K562 (cell line): ENCODE results near the gene ROR2. TPM values are rescaled to one million over a fixed set of nuclear protein-coding genes. Genes with fewer than 3 reads are reported as not detected.
"Not testable (repeated sequence)": the region's sequence is repeated elsewhere in the genome, so short reads cannot be mapped to it uniquely, and the experiment has no call there.

Experiments
- ATAC-seq: fragments of 200-7000 bp; cut with Tn5 transposase; 3 replicates; pipeline ENCODE4 v1.9.1; 2020; ENCODE audit warnings: moderate library complexity
- BruUV-seq: library from RNA; stranded (reverse); fragments of 400-500 nt; replicated peaks from 2 replicates; lab custom pipeline; 2021; lab: Mats Ljungman, UMichigan
- CTCF ChIA-PET: fragments of 300-600 bp; formaldehyde crosslinking; extraction: SDS; loops from one replicate; lab custom pipeline; 2021; ENCODE audit warnings: low intra/inter-chr PET ratio; lab: Yijun Ruan, JAX
- POLR2A ChIA-PET: fragments of 300-600, 350-650 bp; sonication (Branson Sonifier 250); formaldehyde crosslinking; extraction: SDS; loops from one replicate; lab custom pipeline; 2021; ENCODE audit warnings: antibody characterized with exemption, inconsistent platforms; lab: Yijun Ruan, JAX
- DNase-seq, 4 experiments: peaks; one replicate each; pipeline versions ENCODE4 v3.0.0 to v3.0.0-alpha.2; 2011 to 2018; ENCODE audit warnings: low spot score in 3 of 4, mixed read lengths in 3 of 4; ENCODE audit errors: extremely low read depth in 1 of 4
- FAIRE-seq: peaks from 2 replicates; lab custom pipeline; 2011; peaks lifted over from hg19 to GRCh38; lab: Jason Lieb, UNC
- H2AFZ ChIP-seq: 2 replicates; pipeline ENCODE4 v1.6.0; 2011; ENCODE audit warnings: low read depth, low read length, control low read depth, inconsistent platforms
- H3K27ac ChIP-seq: fragments of 200-600 bp; 3 replicates; pipeline ENCODE4 v1.8.0; 2011; ENCODE audit warnings: low read depth, mild to moderate bottlenecking, control low read depth, inconsistent platforms, low read length, moderate library complexity, mixed read lengths; ENCODE audit errors: extremely low read depth
- H3K27me3 ChIP-seq, 2 experiments: fragments of 300-600 bp in 1 of 2; 2 replicates in 1 of 2; 3 replicates in 1 of 2; pipeline versions ENCODE4 v1.6.0 to v1.8.0; 2011; ENCODE audit warnings: inconsistent platforms in 2 of 2, low read length in 2 of 2, mild to moderate bottlenecking in 1 of 2, mixed read lengths in 1 of 2, moderate library complexity in 1 of 2; ENCODE audit not compliant: control insufficient read depth in 2 of 2, insufficient read depth in 2 of 2
- H3K36me3 ChIP-seq: fragments of 300-600 bp; 3 replicates; pipeline ENCODE4 v1.8.0; 2011; ENCODE audit warnings: mild to moderate bottlenecking, low read length, inconsistent platforms; ENCODE audit not compliant: control insufficient read depth, insufficient read depth
- H3K4me1 ChIP-seq, 2 experiments: fragments of 200-600 bp in 1 of 2; replicated peaks in 1 of 2; 2 replicates in 1 of 2; 3 replicates in 1 of 2; pipeline versions ENCODE4 v1.5.1 to v1.8.0; 2011; ENCODE audit warnings: inconsistent platforms in 2 of 2, low read length in 2 of 2, mild to moderate bottlenecking in 1 of 2, mixed read lengths in 1 of 2, moderate library complexity in 1 of 2; ENCODE audit not compliant: control insufficient read depth in 2 of 2, insufficient read depth in 2 of 2
- H3K4me2 ChIP-seq: 2 replicates; pipeline ENCODE4 v1.6.1; 2011; ENCODE audit warnings: low read length, control low read depth, inconsistent platforms, mixed read lengths; ENCODE audit not compliant: insufficient read depth
- H3K4me3 ChIP-seq: fragments of 200-600 bp; sonication (generic), shearing (Covaris generic); 2 replicates; pipeline ENCODE4 v1.5.1; 2016; ENCODE audit warnings: control low read depth, inconsistent platforms
- H3K79me2 ChIP-seq: fragments of 200-600 bp; 3 replicates; pipeline ENCODE4 v1.8.0; 2011; ENCODE audit warnings: low read length, inconsistent platforms; ENCODE audit not compliant: control insufficient read depth, insufficient read depth
- H3K9ac ChIP-seq, 2 experiments: 2 replicates each; pipeline versions ENCODE4 v1.6.0 to v1.6.1; 2011; ENCODE audit warnings: low read depth in 2 of 2, low read length in 2 of 2, control low read depth in 1 of 2, inconsistent platforms in 1 of 2, mild to moderate bottlenecking in 1 of 2, mixed read lengths in 1 of 2; ENCODE audit not compliant: insufficient read depth in 1 of 2
- H3K9me1 ChIP-seq: one replicate; pipeline ENCODE4 v1.6.0; 2011; ENCODE audit warnings: inconsistent platforms, mild to moderate bottlenecking, low read length, moderate library complexity; ENCODE audit not compliant: control insufficient read depth, insufficient read depth
- H3K9me3 ChIP-seq: replicated peaks from 2 replicates; pipeline ENCODE4 v1.5.1; 2011; ENCODE audit warnings: low read depth, low read length, inconsistent platforms; ENCODE audit not compliant: control insufficient read depth, insufficient read depth
- H4K20me1 ChIP-seq: replicated peaks from 2 replicates; pipeline ENCODE4 v1.6.1; 2011; ENCODE audit warnings: low read length, inconsistent platforms, mixed read lengths; ENCODE audit not compliant: control insufficient read depth, insufficient read depth
- BCOR ChIP-seq: fragments of 450-650 bp; IDR thresholded peaks from 2 replicates; pipeline ENCODE4 v1.6.1; 2016
- JUN ChIP-seq, 2 experiments: sonication (generic) in 1 of 2; formaldehyde crosslinking in 1 of 2; IDR thresholded peaks; 2 replicates each; pipeline versions ENCODE4 v1.6.1 to v1.8.0; 2012 to 2022; ENCODE audit warnings: borderline replicate concordance in 2 of 2, mild to moderate bottlenecking in 2 of 2, improper control_type of control experiment in 1 of 2, low read depth in 1 of 2, low read length in 1 of 2, missing genetic modification reagents in 1 of 2
- KDM1A ChIP-seq, 2 experiments: fragments of 450-650 bp; IDR thresholded peaks; 2 replicates each; pipeline ENCODE4 v1.6.1; 2016; ENCODE audit warnings: mild to moderate bottlenecking in 2 of 2
- RBM25 ChIP-seq: fragments of 200-400 bp; formaldehyde crosslinking; IDR thresholded peaks from 2 replicates; pipeline ENCODE4 v1.6.1; 2018; ENCODE audit warnings: low read length, low read depth, moderate library complexity; ENCODE audit not compliant: severe bottlenecking
- ZNF134 ChIP-seq: fragments of 250-450 bp; sonication (Bioruptor Pico); conservative IDR thresholded peaks from 2 replicates; pipeline ENCODE4 v1.4.0; 2020
- WGBS: fragments of 100-300 bp; shearing (Covaris generic); methylation state at CpG from one replicate; pipeline ENCODE4 v1.1.6; 2016; ENCODE audit warnings: low coverage, mixed read lengths; ENCODE audit not compliant: insufficient coverage; ENCODE audit errors: missing lambda C conversion rate; 5-methylcytosine and 5-hydroxymethylcytosine counted together
- in situ Hi-C: fragments of 300-500 bp; cut with MboI; formaldehyde crosslinking; loops from 4 replicates; pipeline ENCODE4 v1.15.0; 2018; ENCODE audit warnings: inconsistent platforms, mixed read lengths
- intact Hi-C: fragments of 100-400 bp; cut with micrococcal nuclease; formaldehyde crosslinking; loops from 2 replicates; pipeline ENCODE4 v1.14.2; 2022
- polyA plus RNA-seq, 8 experiments: library from polyadenylated mRNA; depleted of rRNA in 4 of 8; stranded (reverse) in 5 of 8; unstranded in 3 of 8; fragments of >200 nt; fragmentation: Nextera tagmentation in 2 of 8; fragmentation: Illumina TruSeq in 1 of 8; extraction: Ambion mirVana in 2 of 8; extraction: Trizol in 1 of 8; gene quantifications; 2 replicates each; pipeline versions ENCODE4 v1.2.1 to v1.2.3, GENCODE V29; 2011 to 2014; ENCODE audit warnings: inconsistent platforms in 1 of 8, missing spikeins in 1 of 8
- total RNA-seq, 7 experiments: library from RNA; depleted of rRNA in 6 of 7; stranded (reverse); fragments of >200 nt in 6 of 7; fragmentation: Illumina TruSeq in 2 of 7; extraction: Trizol in 2 of 7; gene quantifications; 2 replicates each; pipeline versions ENCODE4 v1.2.1 to v1.2.3, GENCODE V29; 2011 to 2021; ENCODE audit warnings: low replicate concordance in 1 of 7
- TF ChIP-seq, protein P1 (sequence below), 3 experiments: IDR thresholded peaks in 2 of 3; conservative IDR thresholded peaks in 1 of 3; 2 replicates each; pipeline ENCODE4 v1.5.1; 2011 to 2012; ENCODE audit warnings: low read length in 3 of 3, mild to moderate bottlenecking in 3 of 3, control low read depth in 2 of 3, improper control_type of control experiment in 1 of 3, inconsistent platforms in 1 of 3, low read depth in 1 of 3, mixed read lengths in 1 of 3, moderate library complexity in 1 of 3; ENCODE audit not compliant: insufficient read depth in 2 of 3

Gene ROR2
- total and polyA plus RNA-seq, 9 of the 15 experiments (the other 6 are each of a cell fraction or from before 2014, with no cell fraction given) = 5.6 to 33.8 (median 15.3) TPM

- TF ChIP-seq JUN (IDR thresholded peaks at IDR 0.05; ENCODE audit: borderline replicate concordance, low read depth, low read length) = 0 out of 2 replicates have a peak, but pooled peaks have one; percentile 27
- TF ChIP-seq JUN (CRISPR knock-in tag; IDR thresholded peaks at IDR 0.05; ENCODE audit: borderline replicate concordance) = no peak
- TF ChIP-seq, protein P1, sequence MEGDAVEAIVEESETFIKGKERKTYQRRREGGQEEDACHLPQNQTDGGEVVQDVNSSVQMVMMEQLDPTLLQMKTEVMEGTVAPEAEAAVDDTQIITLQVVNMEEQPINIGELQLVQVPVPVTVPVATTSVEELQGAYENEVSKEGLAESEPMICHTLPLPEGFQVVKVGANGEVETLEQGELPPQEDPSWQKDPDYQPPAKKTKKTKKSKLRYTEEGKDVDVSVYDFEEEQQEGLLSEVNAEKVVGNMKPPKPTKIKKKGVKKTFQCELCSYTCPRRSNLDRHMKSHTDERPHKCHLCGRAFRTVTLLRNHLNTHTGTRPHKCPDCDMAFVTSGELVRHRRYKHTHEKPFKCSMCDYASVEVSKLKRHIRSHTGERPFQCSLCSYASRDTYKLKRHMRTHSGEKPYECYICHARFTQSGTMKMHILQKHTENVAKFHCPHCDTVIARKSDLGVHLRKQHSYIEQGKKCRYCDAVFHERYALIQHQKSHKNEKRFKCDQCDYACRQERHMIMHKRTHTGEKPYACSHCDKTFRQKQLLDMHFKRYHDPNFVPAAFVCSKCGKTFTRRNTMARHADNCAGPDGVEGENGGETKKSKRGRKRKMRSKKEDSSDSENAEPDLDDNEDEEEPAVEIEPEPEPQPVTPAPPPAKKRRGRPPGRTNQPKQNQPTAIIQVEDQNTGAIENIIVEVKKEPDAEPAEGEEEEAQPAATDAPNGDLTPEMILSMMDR (IDR thresholded peaks at IDR 0.05 in 2 of 3, conservative IDR thresholded peaks at IDR 0.05 in 1 of 3; ENCODE audit: insufficient read depth in 2 of 3, low read depth in 1 of 3, low read length in 3 of 3) = peak; percentile 61 to 83 (median 75)
- TF ChIP-seq, all 486 proteins: peak for 18
Observed at GRCh38 chr9:91978740-91979414, 28.8 kb upstream of the ROR2 start (continued).

GRCh38 chr9:91975254-91975653 is 25.2 kb upstream of the ROR2 start:
- ATAC-seq, H3K79me2 ChIP-seq, H3K27ac ChIP-seq, CTCF ChIA-PET, H3K4me2 ChIP-seq, H3K9me3 ChIP-seq, BruUV-seq, H3K4me3 ChIP-seq, H3K9ac ChIP-seq, H3K9me1 ChIP-seq, FAIRE-seq, H3K36me3 ChIP-seq, POLR2A ChIA-PET, DNase-seq, H4K20me1 ChIP-seq, H3K4me1 ChIP-seq, H2AFZ ChIP-seq: not testable (repeated sequence)
- TF ChIP-seq KDM1A (IDR thresholded peaks at IDR 0.05) (0 out of 4 replicates have a peak, but pooled peaks of 1 of the 2 experiments have one; percentile 10), ZNF134 (CRISPR knock-in tag) (peak; percentile 98), BCOR (0 out of 2 replicates have a peak, but pooled peaks have one; percentile 30), RBM25 (peak; percentile 52)
- 7% methylated on average over 2 of the region's 2 CpGs for WGBS
- H3K27me3 ChIP-seq = peaks cover 9 to 11% of the 10 kb centered on the region in 2 experiments; a peak in 3 of 5 replicates
- intact Hi-C loops = loop anchor here (5.0 kb wide), 1 partner anchor 218 kb away; no protein-coding TSS in a partner anchor
- in situ Hi-C loops = loop anchor here (25.0 kb wide), 1 partner anchor 1063 kb away; no protein-coding TSS in a partner anchor
